Hepatocyte (in vitro differentiated cells): ENCODE data around the gene ZNF558.

Source experiments
- CTCF ChIP-seq: fragments of 200-600 bp; sonication (generic); IDR thresholded peaks from 2 replicates; pipeline ENCODE4 v1.5.1; 2016; ENCODE audit warnings: antibody characterized with exemption, mild to moderate bottlenecking; ENCODE audit not compliant: poor library complexity
- EZH2 ChIP-seq: fragments of 200-600 bp; sonication (generic); IDR thresholded peaks from 2 replicates; pipeline ENCODE4 v1.6.1; 2016; ENCODE audit warnings: antibody characterized with exemption, mild to moderate bottlenecking, borderline replicate concordance
- EZH2phosphoT487 ChIP-seq: fragments of 200-600 bp; sonication (generic); IDR thresholded peaks from one replicate; pipeline ENCODE4 v1.6.1; 2018; ENCODE audit warnings: antibody characterized with exemption, mild to moderate bottlenecking, low read depth, moderate library complexity; ENCODE audit not compliant: unreplicated experiment, severe bottlenecking

GRCh38 chr19:8806661-8807060 lies 25.4 kb downstream of the ZNF558 start:
- TF ChIP-seq CTCF = no peak
- no peak for TF ChIP-seq EZH2
- TF ChIP-seq EZH2phosphoT487 = no peak
